Measurements from ENCODE around the gene TRIP11.

TRIP11 gene

DNA sequence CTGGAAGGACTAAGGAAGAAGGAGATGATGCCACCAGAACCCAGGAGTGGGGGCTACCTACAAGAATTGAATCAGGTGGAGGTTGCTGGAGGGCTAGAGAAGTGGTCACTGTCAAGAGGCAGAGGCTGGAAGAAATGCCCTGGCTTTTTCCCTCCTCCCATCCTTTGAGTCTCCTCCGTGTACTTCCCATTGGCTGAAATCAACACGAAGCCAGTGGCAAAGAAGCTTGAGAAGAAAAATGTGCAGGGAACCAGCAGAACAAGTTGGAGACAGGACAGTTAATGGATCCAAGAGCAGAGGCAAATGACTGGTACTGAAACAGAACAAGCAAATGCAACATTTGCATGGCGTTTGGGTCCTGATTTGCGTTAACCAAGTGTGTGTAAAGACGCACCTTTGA lies 83.2 kb downstream of the TRIP11 start:
- no peak for DNase-seq (ENCODE audit: low read depth in 2 of 2)

- no peak for DNase-seq (ENCODE audit: low read depth in 2 of 2)
These were observed 84.7 kb downstream of the TRIP11 start for GRCh38 chr14:91955168-91955567.

- no peak for DNase-seq (ENCODE audit: low read depth in 2 of 2)
These were observed 86.5 kb downstream of the TRIP11 start for GRCh38 chr14:91953170-91953985.

DNA sequence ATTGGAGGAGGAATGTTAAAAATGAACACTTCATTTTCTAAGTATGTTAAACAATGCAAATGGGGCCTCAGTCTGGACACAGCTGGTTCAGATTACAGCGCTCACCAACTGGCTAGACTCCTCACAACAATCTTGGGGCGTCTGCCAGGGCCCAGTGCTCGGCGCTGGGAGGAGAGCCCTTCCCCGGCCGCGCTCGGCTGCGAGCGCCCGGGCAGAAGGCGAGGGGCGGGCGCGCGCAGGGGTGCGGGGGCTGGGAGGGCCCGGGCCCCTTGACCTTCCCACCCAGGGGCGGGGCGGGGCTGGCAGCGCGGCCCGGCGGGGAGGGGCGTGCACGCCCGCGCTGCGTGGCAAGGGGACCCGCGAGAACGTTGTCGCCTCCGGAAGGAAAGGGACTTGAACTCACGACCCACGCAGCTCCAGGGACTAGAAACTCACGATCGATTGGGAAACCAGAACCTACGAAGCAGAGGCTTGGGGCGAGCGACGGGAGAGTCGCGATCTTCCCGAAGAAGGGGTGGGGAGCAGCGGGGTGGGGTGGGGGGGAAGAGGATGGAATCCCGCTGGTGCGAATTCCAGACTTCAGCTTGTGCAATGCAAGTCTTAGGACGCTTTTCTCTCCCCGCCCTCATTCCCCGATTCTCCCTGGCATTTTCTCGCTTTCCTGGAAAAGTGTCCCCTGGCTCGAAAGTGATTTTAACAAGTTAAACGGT lies 92.2 kb downstream of the TRIP11 start, which contains the start of gene FBLN5:
Gene FBLN5, minus strand, starts transcription at position 220 of the 710 bp plus-strand sequence. CDS start 465 bp downstream, outside the sequence.
- peak; percentile 10 to 23 for DNase-seq (ENCODE audit: low read depth in 2 of 2)

DNA sequence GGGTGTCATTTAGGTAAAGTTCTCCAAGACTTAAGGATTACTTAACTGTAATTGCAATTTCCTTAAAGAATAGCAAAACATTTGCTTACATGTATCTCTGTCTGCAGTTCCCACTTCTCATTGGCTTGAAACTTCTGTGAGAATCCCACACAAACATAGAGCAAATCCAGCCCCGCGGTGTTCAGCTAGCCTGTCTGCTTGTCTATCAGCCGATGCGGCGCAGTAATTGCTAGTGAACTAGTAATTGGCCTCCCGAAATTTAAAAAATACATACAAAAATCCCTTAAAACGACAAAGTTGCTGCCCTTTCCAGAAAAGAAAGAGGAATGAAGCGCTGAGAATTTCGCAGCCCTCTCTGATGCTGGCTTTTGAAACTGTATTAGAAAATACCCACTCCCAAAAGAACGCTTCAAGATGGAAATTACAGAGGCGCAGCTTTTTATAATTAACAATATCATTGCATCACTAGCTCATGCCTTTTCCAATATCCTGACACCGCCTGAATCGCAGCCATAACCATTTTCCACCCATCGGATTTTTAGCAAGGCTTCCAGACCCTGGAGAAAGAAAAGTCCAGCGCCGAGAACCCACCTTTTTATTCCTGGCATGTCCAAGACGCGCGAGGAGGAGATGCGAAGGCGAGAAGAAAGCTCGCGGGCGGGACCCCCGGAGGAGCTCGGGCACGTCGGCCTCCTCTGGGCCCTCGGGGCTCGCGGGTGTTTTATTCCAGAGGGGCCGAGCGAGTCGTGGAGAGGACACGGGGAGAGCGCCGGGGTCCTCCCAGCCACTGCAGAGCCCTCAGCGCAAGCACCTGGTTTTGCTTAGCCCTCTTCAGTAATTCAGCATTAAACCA lies 93.0 kb downstream of the TRIP11 start:
- DNase-seq (ENCODE audit: low read depth in 2 of 2), result no peak

DNA sequence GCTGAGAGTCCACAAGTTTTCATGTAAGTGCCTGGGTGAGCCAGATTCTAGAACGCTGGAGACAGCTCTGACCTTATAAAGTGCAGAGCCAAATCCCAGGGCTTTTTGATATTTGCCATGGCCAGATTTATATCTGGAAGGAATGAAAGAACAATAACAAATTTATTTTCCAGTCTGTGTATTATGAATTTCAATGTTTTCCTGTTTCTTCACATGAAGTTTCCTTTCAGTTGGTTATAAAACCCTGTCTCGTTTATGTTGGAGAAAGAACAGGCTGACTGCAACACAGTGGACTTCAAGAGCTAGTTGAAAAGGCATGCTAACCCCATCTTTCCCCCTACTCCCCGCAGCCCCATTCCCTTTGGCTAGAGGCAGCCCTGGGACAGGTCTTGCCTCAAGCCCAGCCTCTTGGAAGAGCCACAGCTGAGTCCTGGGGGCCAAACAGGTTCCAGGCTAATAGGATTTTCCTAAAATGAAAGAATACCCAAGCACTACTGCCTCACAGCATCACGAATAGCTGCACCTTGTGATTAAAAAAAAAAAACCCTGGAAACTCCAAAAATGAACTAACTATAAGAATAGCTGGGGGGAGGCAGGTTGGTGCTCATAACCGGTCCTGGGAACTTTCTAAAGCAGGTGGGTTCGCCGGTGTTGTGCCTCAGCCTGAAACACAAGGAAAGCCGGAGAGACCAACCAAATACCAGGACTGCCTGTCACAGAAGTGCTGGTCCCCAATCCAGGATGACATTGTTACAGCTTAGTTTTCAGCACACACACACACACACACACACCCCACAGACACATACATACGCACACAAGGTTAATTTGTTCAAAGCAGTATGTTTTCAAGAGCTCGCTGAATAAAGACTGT lies 93.9 kb downstream of the TRIP11 start:
- DNase-seq (ENCODE audit: low read depth in 2 of 2), result no peak

DNA sequence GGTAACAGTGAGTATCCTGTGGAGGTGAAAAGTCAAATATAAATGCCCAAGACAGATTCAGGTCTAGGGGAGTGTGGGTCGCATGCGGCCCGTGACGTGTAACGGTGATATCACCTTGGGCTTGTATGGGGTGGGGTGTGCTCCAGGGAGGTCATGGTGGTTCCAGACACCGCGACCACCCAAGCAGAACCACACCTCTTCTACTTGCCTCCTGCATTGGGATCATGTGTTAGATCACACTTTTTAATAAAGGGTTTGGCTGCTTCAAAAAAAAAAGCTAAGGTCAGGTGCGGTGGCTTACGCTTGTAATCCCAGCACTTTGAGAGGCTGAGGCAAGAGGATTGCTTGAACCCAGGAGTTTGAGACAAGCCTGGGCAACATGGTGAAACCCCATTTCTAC lies 96.9 kb downstream of the TRIP11 start:
- DNase-seq (ENCODE audit: low read depth in 2 of 2), result no peak

GRCh38 chr14:91942128-91942527 lies 97.7 kb downstream of the TRIP11 start:
- no peak for DNase-seq (ENCODE audit: low read depth in 2 of 2)

- DNase-seq (ENCODE audit: low read depth in 2 of 2), result no peak
These were observed 99.7 kb downstream of the TRIP11 start for GRCh38 chr14:91940209-91940608.

DNA sequence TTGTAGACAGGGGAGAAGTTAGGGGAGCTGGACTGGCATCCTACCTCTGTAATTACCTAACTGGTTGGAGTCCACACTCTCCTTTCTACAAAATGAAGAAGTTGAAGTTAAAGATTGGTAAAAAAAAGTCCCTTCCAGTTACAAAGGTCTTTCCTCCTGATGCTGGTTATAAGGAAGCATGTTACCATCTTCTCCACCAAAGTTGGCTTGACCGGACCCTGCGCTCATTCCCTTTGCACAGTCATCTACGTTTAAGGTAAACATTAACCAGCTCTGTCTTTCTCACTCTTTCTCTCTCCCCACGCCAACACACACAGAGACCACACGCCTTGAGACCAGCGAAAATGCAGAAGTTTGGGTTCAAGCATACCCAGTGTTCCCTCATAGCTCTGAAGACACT lies 104.3 kb downstream of the TRIP11 start:
- DNase-seq (ENCODE audit: low read depth in 2 of 2), result no peak

- no peak for DNase-seq (ENCODE audit: low read depth in 2 of 2)
These were observed 105.1 kb downstream of the TRIP11 start for GRCh38 chr14:91934554-91935285.

GRCh38 chr14:91931478-91932088 lies 108.3 kb downstream of the TRIP11 start:
- no peak for DNase-seq (ENCODE audit: low read depth in 2 of 2)

DNA sequence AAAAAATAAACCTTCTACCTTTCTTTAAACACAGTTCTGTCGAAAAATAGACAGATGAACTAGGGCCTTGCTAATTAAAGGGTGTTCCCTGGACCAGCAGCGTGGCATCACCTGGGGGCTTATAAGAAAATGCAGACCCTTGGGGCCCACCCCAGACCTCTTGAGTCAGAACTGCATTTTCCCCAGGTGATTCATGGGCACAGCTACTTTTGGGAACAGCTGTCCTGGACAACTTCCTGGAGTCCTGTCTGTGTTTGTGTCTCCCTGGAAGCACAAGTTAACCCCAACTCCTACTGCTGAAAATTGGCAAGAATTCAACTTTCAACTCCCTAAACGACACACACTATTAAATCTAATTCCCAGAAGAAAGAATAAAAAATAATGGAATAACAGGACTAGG lies 110.2 kb downstream of the TRIP11 start:
- DNase-seq (ENCODE audit: low read depth in 2 of 2), result no peak

- no peak for DNase-seq (ENCODE audit: low read depth in 2 of 2)
These were observed 112.1 kb downstream of the TRIP11 start for GRCh38 chr14:91927800-91928199.

GRCh38 chr14:91927191-91927590 lies 112.7 kb downstream of the TRIP11 start:
- no peak for DNase-seq (ENCODE audit: low read depth in 2 of 2)

DNA sequence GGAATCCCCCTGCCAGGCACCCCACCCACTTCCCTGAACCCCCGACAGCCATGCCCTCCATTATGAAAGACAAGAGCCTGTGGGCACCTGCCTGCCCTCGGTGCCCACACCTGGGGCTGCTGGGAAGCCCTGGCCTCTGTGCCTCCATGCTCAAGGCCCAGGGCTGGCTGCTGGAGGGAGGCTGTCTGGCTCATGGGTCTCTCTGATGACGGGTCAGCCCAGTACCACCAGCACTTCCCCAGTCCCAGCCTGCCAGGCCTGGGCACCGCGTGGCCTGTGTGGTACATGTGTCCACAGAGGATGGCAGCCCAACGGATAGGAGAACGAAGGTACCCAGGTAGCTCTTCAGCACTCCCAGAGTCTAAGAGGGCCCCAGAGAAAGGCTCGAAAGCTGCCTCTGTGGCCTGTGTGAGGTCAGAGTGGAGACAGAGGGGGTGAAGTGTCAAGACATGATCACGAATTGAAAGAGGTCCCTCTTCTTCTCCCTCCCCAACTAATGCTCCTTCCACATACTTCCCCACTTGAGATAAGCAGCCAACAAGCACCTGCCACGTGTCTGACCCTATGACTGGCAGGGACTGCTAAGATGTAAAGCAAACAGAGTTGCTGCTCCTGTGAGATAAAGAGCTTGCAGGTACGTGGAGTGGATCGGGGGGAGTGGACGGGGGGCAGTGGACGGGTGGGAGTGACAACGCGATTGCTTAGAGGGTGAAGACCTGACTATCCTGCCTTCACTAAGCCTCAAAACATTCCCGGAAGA lies 113.5 kb downstream of the TRIP11 start:
- no peak for DNase-seq (ENCODE audit: low read depth in 2 of 2)

- no peak for DNase-seq (ENCODE audit: low read depth in 2 of 2)
These were observed 114.1 kb downstream of the TRIP11 start for GRCh38 chr14:91925727-91926121.

DNA sequence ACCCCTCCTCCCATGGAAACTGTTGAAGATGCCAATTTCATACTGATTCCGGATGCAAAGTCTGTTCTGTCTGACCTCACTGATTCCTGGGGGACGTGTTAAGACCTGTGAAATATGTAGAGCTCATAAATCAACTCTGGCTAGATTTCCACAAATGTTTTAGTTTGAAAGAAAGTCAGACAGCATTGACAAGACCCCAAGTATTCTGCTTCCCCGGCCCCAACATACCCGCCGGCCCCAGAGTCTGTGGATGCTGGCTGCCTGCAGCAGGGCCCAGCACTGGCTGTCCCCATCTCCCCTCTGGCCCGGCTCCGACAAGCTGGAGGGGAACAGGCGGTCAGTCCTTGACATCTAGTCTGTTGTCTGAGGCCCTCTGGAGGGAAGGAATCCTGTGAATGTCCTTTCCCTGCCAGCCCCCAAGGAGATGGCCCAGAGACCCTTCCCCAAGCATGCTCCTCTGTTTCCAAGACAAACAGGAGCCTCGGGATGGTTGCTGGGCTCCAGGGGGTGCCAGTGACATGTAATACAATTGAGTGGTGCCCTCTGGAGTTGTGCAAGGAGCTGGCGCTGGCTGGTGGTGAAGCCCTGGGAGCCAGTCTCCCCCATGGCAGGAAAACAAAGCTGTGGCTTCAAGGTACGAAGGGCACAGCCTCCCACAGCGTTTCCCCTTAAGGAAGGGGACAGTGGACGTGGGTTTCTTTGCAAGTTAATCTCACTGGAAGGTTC lies 114.7 kb downstream of the TRIP11 start:
- no peak for DNase-seq (ENCODE audit: low read depth in 2 of 2)

DNA sequence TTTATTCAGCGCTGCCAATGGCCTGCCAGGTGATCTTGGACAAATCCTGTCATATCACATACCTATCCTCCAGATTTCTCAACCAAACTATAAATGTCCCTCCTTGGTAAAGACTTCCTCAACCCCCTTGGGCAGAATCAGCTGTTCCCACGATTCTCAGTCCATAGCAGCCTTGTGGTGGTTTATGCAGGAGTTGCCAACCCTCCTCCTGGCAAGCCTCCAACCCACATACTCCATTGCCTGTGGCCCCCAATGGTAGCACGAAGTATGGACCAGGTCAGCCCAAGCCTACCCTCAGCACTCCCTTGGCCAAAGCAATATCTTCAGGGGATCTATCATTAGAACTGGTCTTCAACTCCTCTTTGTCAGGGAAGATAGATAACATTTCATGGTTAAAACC lies 119.3 kb downstream of the TRIP11 start:
- no peak for DNase-seq (ENCODE audit: low read depth in 2 of 2)
